Trophoblast cell (in vitro differentiated cells and primary cell): ENCODE results near the gene RABL2A. TPM values are rescaled to one million over a fixed set of nuclear protein-coding genes. Genes with fewer than 3 reads are reported as not detected.
A peak's percentile ranks its signal among the peaks of the same experiment; 100 is the strongest.
"Not testable (repeated sequence)": the region's sequence is repeated elsewhere in the genome, so short reads cannot be mapped to it uniquely, and the experiment has no call there.

Source experiments
- DNase-seq, 2 donors: peaks; one replicate each; pipeline ENCODE4 v3.0.0-alpha.2; 2016
- H2AFZ ChIP-seq: 2 replicates; pipeline ENCODE4 v1.6.1; 2013; ENCODE audit warnings: low read length, moderate library complexity, mild to moderate bottlenecking; ENCODE audit not compliant: insufficient read depth, poor library complexity
- H2AK5ac ChIP-seq: 2 replicates; pipeline ENCODE4 v1.6.1; 2013; ENCODE audit warnings: mild to moderate bottlenecking, low read length
- H2BK120ac ChIP-seq: 2 replicates; pipeline ENCODE4 v1.6.1; 2013; ENCODE audit warnings: low read length, mild to moderate bottlenecking, moderate library complexity; ENCODE audit not compliant: insufficient read depth, poor library complexity
- H2BK12ac ChIP-seq: 2 replicates; pipeline ENCODE4 v1.6.1; 2013; ENCODE audit warnings: mild to moderate bottlenecking, low read length, moderate library complexity
- H2BK5ac ChIP-seq: 2 replicates; pipeline ENCODE4 v1.6.1; 2013; ENCODE audit warnings: low read length, low read depth, moderate library complexity, mild to moderate bottlenecking; ENCODE audit not compliant: poor library complexity
- H3K14ac ChIP-seq: 2 replicates; pipeline ENCODE4 v1.6.1; 2013; ENCODE audit warnings: mild to moderate bottlenecking, low read length
- H3K18ac ChIP-seq: 2 replicates; pipeline ENCODE4 v1.6.1; 2013; ENCODE audit warnings: mild to moderate bottlenecking, low read length
- H3K23ac ChIP-seq: 2 replicates; pipeline ENCODE4 v1.6.1; 2013; ENCODE audit warnings: low read length
- H3K27ac ChIP-seq: 2 replicates; pipeline ENCODE4 v1.5.1; 2013; ENCODE audit warnings: low read depth, mild to moderate bottlenecking, inconsistent platforms, low read length, moderate library complexity
- H3K27me3 ChIP-seq: 2 replicates; pipeline ENCODE4 v1.6.1; 2013; ENCODE audit warnings: inconsistent platforms, mild to moderate bottlenecking, low read length, moderate library complexity; ENCODE audit not compliant: insufficient read depth
- H3K36me3 ChIP-seq, 2 experiments: 1 replicate in 1 of 2; 2 replicates in 1 of 2; pipeline ENCODE4 v1.6.1; 2013; ENCODE audit warnings: low read length in 2 of 2, mild to moderate bottlenecking in 2 of 2, moderate library complexity in 1 of 2; ENCODE audit not compliant: insufficient read depth in 2 of 2, control insufficient read depth in 1 of 2
- H3K4ac ChIP-seq: 2 replicates; pipeline ENCODE4 v1.6.1; 2013; ENCODE audit warnings: low read depth, mild to moderate bottlenecking, low read length, moderate library complexity
- H3K4me1 ChIP-seq, 2 experiments: 1 replicate in 1 of 2; 2 replicates in 1 of 2; pipeline ENCODE4 v1.6.1; 2013; ENCODE audit warnings: low read length in 2 of 2, mild to moderate bottlenecking in 2 of 2, moderate library complexity in 1 of 2; ENCODE audit not compliant: insufficient read depth in 2 of 2, control insufficient read depth in 1 of 2
- H3K4me2 ChIP-seq: 2 replicates; pipeline ENCODE4 v1.6.1; 2013; ENCODE audit warnings: inconsistent platforms, mild to moderate bottlenecking, low read length, moderate library complexity
- H3K4me3 ChIP-seq: 2 replicates; pipeline ENCODE4 v1.5.1; 2013; ENCODE audit warnings: mild to moderate bottlenecking, low read depth, low read length, inconsistent platforms
- H3K79me1 ChIP-seq: one replicate; pipeline ENCODE4 v1.6.1; 2013; ENCODE audit warnings: low read length
- H3K79me2 ChIP-seq: 2 replicates; pipeline ENCODE4 v1.6.1; 2013; ENCODE audit warnings: low read length, mild to moderate bottlenecking; ENCODE audit not compliant: control insufficient read depth, insufficient read depth, poor library complexity
- H3K9ac ChIP-seq: 2 replicates; pipeline ENCODE4 v1.6.1; 2013; ENCODE audit warnings: mild to moderate bottlenecking, low read length
- H3K9me3 ChIP-seq: 2 replicates; pipeline ENCODE4 v1.6.1; 2013; ENCODE audit warnings: low read depth, mild to moderate bottlenecking, control low read depth, inconsistent platforms, low read length; ENCODE audit not compliant: insufficient read depth
- H4K12ac ChIP-seq: 2 replicates; pipeline ENCODE4 v1.6.1; 2013; ENCODE audit warnings: low read depth, mild to moderate bottlenecking, low read length, moderate library complexity
- H4K8ac ChIP-seq: 2 replicates; pipeline ENCODE4 v1.6.1; 2013; ENCODE audit warnings: low read depth, mild to moderate bottlenecking, low read length, moderate library complexity
- H4K91ac ChIP-seq: one replicate; pipeline ENCODE4 v1.6.1; 2013; ENCODE audit warnings: low read depth, mild to moderate bottlenecking, low read length, moderate library complexity
- WGBS: extraction: QIAGEN DNeasy Blood & Tissue Kit; methylation state at CpG from one replicate; pipeline ENCODE4 v1.1.7; 2013; ENCODE audit warnings: missing lambda C conversion rate; ENCODE audit not compliant: insufficient read length, insufficient coverage; ENCODE audit errors: extremely low coverage; 5-methylcytosine and 5-hydroxymethylcytosine counted together
- polyA plus RNA-seq: library from polyadenylated mRNA; stranded (reverse); fragments of 200-250 nt; gene quantifications from 2 replicates; pipeline ENCODE4 v1.2.3, GENCODE V29; 2013

Gene RABL2A
- 9.0 and 9.4 TPM in 2 replicates for polyA plus RNA-seq

- not testable (repeated sequence) for H3K4ac ChIP-seq, H2AK5ac ChIP-seq, H3K4me1 ChIP-seq, H3K27me3 ChIP-seq, H3K27ac ChIP-seq, H3K36me3 ChIP-seq, H3K79me1 ChIP-seq, H4K91ac ChIP-seq, H3K14ac ChIP-seq, H3K79me2 ChIP-seq, H3K9me3 ChIP-seq, H2BK5ac ChIP-seq, H2BK12ac ChIP-seq, H4K12ac ChIP-seq, H2BK120ac ChIP-seq, H3K23ac ChIP-seq
- no CpG with 5 or more reads among the region's 51 CpGs for WGBS
- peak within 1 kb of the TSS; percentile 80 for H3K9ac ChIP-seq
- peak; percentile 70 to 87 for DNase-seq
- H4K8ac ChIP-seq: peak within 1 kb of the TSS; percentile 85
- peak within 1 kb of the TSS; percentile 53 for H3K18ac ChIP-seq
- H2AFZ ChIP-seq: peak within 1 kb of the TSS; percentile 41
- H3K4me3 ChIP-seq: peak within 1 kb of the TSS; percentile 75
- peak within 1 kb of the TSS; percentile 69 for H3K4me2 ChIP-seq
Observed at GRCh38 chr2:113626616-113627330, at the start of gene RABL2A. Gene RABL2A, plus strand, starts transcription at chr2:113627266. Its CDS starts 1,341 bp downstream, at chr2:113628607.

- WGBS: no CpG with 5 or more reads among the region's 5 CpGs
- H3K27me3 ChIP-seq, H2AK5ac ChIP-seq: not testable (repeated sequence)
Observed at GRCh38 chr2:113578508-113578907, 48.6 kb upstream of the RABL2A start.

DNA sequence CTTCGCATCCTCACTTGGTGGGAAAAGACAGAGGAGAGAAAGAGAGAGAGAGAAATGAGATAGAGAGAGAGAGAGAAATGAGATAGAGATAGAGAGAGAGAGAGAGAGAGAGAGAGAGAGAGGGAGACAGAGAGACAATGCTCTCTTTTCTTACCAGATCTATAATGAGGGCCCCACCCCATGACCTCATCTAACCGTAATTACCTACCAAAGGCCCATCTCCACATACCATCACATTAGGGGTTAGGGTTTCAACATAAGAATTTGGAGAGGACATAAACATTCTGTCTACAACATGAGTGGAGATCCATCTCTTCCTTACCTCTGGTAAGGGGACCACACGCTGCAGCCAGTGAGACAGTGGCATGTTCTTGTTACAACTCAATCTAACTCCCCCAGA lies 44.6 kb upstream of the RABL2A start:
- H3K79me2 ChIP-seq, H3K36me3 ChIP-seq, H3K23ac ChIP-seq, H4K91ac ChIP-seq, H3K79me1 ChIP-seq, H4K8ac ChIP-seq, H2AFZ ChIP-seq, H3K9ac ChIP-seq, H3K27ac ChIP-seq, H3K4me3 ChIP-seq, H3K4ac ChIP-seq, H2AK5ac ChIP-seq, H3K14ac ChIP-seq, H3K4me2 ChIP-seq, H3K9me3 ChIP-seq, H3K27me3 ChIP-seq, H2BK120ac ChIP-seq, H3K4me1 ChIP-seq, H4K12ac ChIP-seq, H3K18ac ChIP-seq, H2BK5ac ChIP-seq: not testable (repeated sequence)
- H2BK12ac ChIP-seq: peak overlapping the region; percentile 65
- DNase-seq: peak; percentile 1 to 3
- WGBS: no CpG with 5 or more reads among the region's 3 CpGs

More at GRCh38 chr2:113578508-113578907, 48.6 kb upstream of the RABL2A start:
- H2BK5ac ChIP-seq, H2BK120ac ChIP-seq, H3K9ac ChIP-seq, H3K79me1 ChIP-seq, H3K79me2 ChIP-seq, H3K18ac ChIP-seq, H4K12ac ChIP-seq, H3K4me1 ChIP-seq, H3K9me3 ChIP-seq, H3K4ac ChIP-seq, H3K27ac ChIP-seq, H3K23ac ChIP-seq, DNase-seq, H3K4me3 ChIP-seq, H2BK12ac ChIP-seq, H2AFZ ChIP-seq, H4K91ac ChIP-seq, H3K14ac ChIP-seq, H4K8ac ChIP-seq, H3K4me2 ChIP-seq, H3K36me3 ChIP-seq: not testable (repeated sequence)

DNA sequence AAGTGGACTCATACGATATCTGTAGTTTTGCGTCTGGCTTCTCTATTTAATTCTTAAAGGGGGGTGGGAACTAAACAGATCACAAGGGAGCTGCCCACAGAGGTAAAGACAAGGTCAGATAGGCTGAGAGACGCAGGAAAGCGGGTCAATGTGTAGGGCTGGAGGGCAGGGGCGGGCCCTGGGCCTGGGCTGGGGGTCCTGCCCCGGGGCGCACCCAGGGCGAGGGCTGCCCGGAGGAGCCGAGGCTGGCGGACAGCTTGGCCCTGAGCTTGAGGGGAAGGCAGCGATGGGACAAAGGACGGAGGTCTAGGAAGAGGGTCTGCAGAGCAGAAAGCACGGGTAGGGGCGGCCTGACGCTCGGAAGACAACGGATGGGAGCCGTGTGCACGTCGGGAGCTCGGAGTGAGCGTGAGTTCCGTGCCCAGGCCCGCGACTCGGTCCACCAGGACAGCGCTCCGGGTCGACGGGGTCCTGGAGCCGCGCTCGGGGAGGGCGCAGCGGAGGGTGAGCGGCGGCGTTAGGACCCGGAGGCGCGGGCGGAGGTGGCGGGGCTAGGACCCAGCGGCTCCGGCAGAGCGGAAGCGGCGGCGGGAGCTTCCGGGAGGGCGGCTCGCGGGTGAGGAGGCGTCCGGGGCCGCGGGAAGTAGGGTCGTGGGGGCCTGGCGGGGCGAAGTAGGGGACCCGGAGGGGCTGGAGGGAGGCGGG lies 43.4 kb upstream of the RABL2A start:
- H2AK5ac ChIP-seq, H3K23ac ChIP-seq, H3K79me2 ChIP-seq, H3K4me1 ChIP-seq, H2BK12ac ChIP-seq, H3K27me3 ChIP-seq, H3K79me1 ChIP-seq, H3K36me3 ChIP-seq, H3K9me3 ChIP-seq: not testable (repeated sequence)
- Histone ChIP-seq H3K4me2 (peak overlapping the region; percentile 82), H3K14ac (peak overlapping the region; percentile 59), H3K4ac (peak overlapping the region; percentile 25), H3K18ac (peak overlapping the region; percentile 24), H4K8ac (peak overlapping the region; percentile 74), H2BK120ac (peak overlapping the region; percentile 35), H3K9ac (peak overlapping the region; percentile 98), H4K12ac (peak overlapping the region; percentile 59), H4K91ac (peak overlapping the region; percentile 49), H2AFZ (peak overlapping the region; percentile 77), H3K27ac (peak overlapping the region; percentile 63), H3K4me3 (peak overlapping the region; percentile 93), H2BK5ac (peak overlapping the region; percentile 11)
- no CpG with 5 or more reads among the region's 63 CpGs for WGBS
- DNase-seq: peak; percentile 49 to 78
